Measurements from ENCODE around the gene FEM1A. TPM values are rescaled to one million over a fixed set of nuclear protein-coding genes. Genes with fewer than 3 reads are reported as not detected.
"Not testable (repeated sequence)": the region's sequence is repeated elsewhere in the genome, so short reads cannot be mapped to it uniquely, and the experiment has no call there.

The FEM1A gene
- total RNA-seq, 2 donors from 2014 or later, result 19.7 to 24.0 TPM

GRCh38 chr19:4786412-4787016 lies 5.0 kb upstream of the FEM1A start:
- not testable (repeated sequence) for ATAC-seq; H3K4me3 Mint-ChIP-seq; H3K4me1 Mint-ChIP-seq (ENCODE audit: low read depth in 2 of 2); H3K9me3 Mint-ChIP-seq; H3K27ac Mint-ChIP-seq; DNase-seq (ENCODE audit: low spot score); H3K36me3 Mint-ChIP-seq
- peaks cover 0 to 18% of the 10 kb centered on the region in 2 donors for H3K27me3 Mint-ChIP-seq

- not testable (repeated sequence) for H3K9me3 Mint-ChIP-seq; H3K27me3 Mint-ChIP-seq; H3K36me3 Mint-ChIP-seq; DNase-seq (ENCODE audit: low spot score); ATAC-seq
- peak overlapping the region in 1 of 2 donors; percentile 71 for H3K27ac Mint-ChIP-seq
- H3K4me1 Mint-ChIP-seq (ENCODE audit: low read depth in 2 of 2), result peaks cover 16 to 18% of the 10 kb centered on the region in 2 donors
- H3K4me3 Mint-ChIP-seq, result peak overlapping the region; percentile 81
Observed at GRCh38 chr19:4792019-4792865, 708 bp downstream of the FEM1A start.

GRCh38 chr19:4792866-4793195 lies 1.3 kb downstream of the FEM1A start:
- not testable (repeated sequence) for H3K27me3 Mint-ChIP-seq; H3K27ac Mint-ChIP-seq; H3K36me3 Mint-ChIP-seq; H3K9me3 Mint-ChIP-seq; DNase-seq (ENCODE audit: low spot score); ATAC-seq
- Mint-ChIP-seq H3K4me3 (peak overlapping the region; percentile 81), H3K4me1 (ENCODE audit: low read depth in 2 of 2) (peaks cover 16 to 18% of the 10 kb centered on the region in 2 donors)

- Mint-ChIP-seq H3K4me1 (ENCODE audit: low read depth in 2 of 2) (peaks cover 16 to 18% of the 10 kb centered on the region in 2 donors), H3K4me3 (peak overlapping the region; percentile 81)
- not testable (repeated sequence) for H3K36me3 Mint-ChIP-seq; H3K27me3 Mint-ChIP-seq; H3K27ac Mint-ChIP-seq; H3K9me3 Mint-ChIP-seq; ATAC-seq; DNase-seq (ENCODE audit: low spot score)
Observed at GRCh38 chr19:4793278-4793677, 1.7 kb downstream of the FEM1A start.

- no peak overlapping the region for H3K27ac Mint-ChIP-seq
- H3K9me3 Mint-ChIP-seq, result no peaks in the 10 kb centered on the region
- ATAC-seq, result no peak
- peaks cover 16 to 18% of the 10 kb centered on the region in 2 donors for H3K4me1 Mint-ChIP-seq (ENCODE audit: low read depth in 2 of 2)
- H3K4me3 Mint-ChIP-seq, result peak overlapping the region; percentile 41
- H3K27me3 Mint-ChIP-seq, result no peaks in the 10 kb centered on the region
- H3K36me3 Mint-ChIP-seq, result peaks cover 7% of the 10 kb centered on the region
- no peak for DNase-seq (ENCODE audit: low spot score)
Observed at GRCh38 chr19:4794971-4795370, 3.4 kb downstream of the FEM1A start.

- Mint-ChIP-seq H3K9me3 (no peaks in the 10 kb centered on the region), H3K36me3 (peaks cover 7% of the 10 kb centered on the region), H3K4me3 (no peak overlapping the region), H3K4me1 (ENCODE audit: low read depth in 2 of 2) (peaks cover 16 to 18% of the 10 kb centered on the region in 2 donors), H3K27ac (no peak overlapping the region), H3K27me3 (no peaks in the 10 kb centered on the region)
- ATAC-seq, result no peak
- no peak for DNase-seq (ENCODE audit: low spot score)
Observed at GRCh38 chr19:4795400-4795799, 3.9 kb downstream of the FEM1A start.

- H3K27me3 Mint-ChIP-seq, result no peaks in the 10 kb centered on the region
- H3K27ac Mint-ChIP-seq, result no peak overlapping the region
- DNase-seq (ENCODE audit: low spot score), result no peak
- no peaks in the 10 kb centered on the region for H3K9me3 Mint-ChIP-seq
- ATAC-seq, result no peak
- H3K4me1 Mint-ChIP-seq (ENCODE audit: low read depth in 2 of 2), result peaks cover 6% of the 10 kb centered on the region in 2 donors
- H3K36me3 Mint-ChIP-seq, result peaks cover 7% of the 10 kb centered on the region
- no peak overlapping the region for H3K4me3 Mint-ChIP-seq
Observed at GRCh38 chr19:4800591-4801081, 9.1 kb downstream of the FEM1A start.

- no peak for ATAC-seq
- no peaks in the 10 kb centered on the region for H3K9me3 Mint-ChIP-seq
- H3K27ac Mint-ChIP-seq, result no peak overlapping the region
- DNase-seq (ENCODE audit: low spot score), result no peak
- H3K4me1 Mint-ChIP-seq (ENCODE audit: low read depth in 2 of 2), result peaks cover 6% of the 10 kb centered on the region in 2 donors
- H3K4me3 Mint-ChIP-seq, result no peak overlapping the region
- peaks cover 7% of the 10 kb centered on the region for H3K36me3 Mint-ChIP-seq
- no peaks in the 10 kb centered on the region for H3K27me3 Mint-ChIP-seq
Observed at GRCh38 chr19:4801085-4801619, 9.6 kb downstream of the FEM1A start.

GRCh38 chr19:4802711-4803110 lies 11.2 kb downstream of the FEM1A start:
- no peak overlapping the region for H3K4me3 Mint-ChIP-seq
- ATAC-seq (no peak), DNase-seq (ENCODE audit: low spot score) (no peak)
- no peaks in the 10 kb centered on the region for H3K9me3 Mint-ChIP-seq
- no peaks in the 10 kb centered on the region for H3K27me3 Mint-ChIP-seq
- no peaks in the 10 kb centered on the region for H3K36me3 Mint-ChIP-seq
- H3K27ac Mint-ChIP-seq, result no peak overlapping the region
- H3K4me1 Mint-ChIP-seq (ENCODE audit: low read depth in 2 of 2), result no peaks in the 10 kb centered on the region

- H3K4me3 Mint-ChIP-seq, result no peak overlapping the region
- peak; percentile 73 for DNase-seq (ENCODE audit: low spot score)
- no peaks in the 10 kb centered on the region for H3K27me3 Mint-ChIP-seq
- ATAC-seq, result peak; percentile 84 to 89
- no peaks in the 10 kb centered on the region for H3K9me3 Mint-ChIP-seq
- H3K27ac Mint-ChIP-seq, result no peak overlapping the region
- H3K36me3 Mint-ChIP-seq, result no peaks in the 10 kb centered on the region
- H3K4me1 Mint-ChIP-seq (ENCODE audit: low read depth in 2 of 2), result no peaks in the 10 kb centered on the region
Observed at GRCh38 chr19:4803736-4804695, 12.5 kb downstream of the FEM1A start.

GRCh38 chr19:4805140-4805539 lies 13.6 kb downstream of the FEM1A start:
- not testable (repeated sequence) for H3K27ac Mint-ChIP-seq; H3K4me1 Mint-ChIP-seq (ENCODE audit: low read depth in 2 of 2); DNase-seq (ENCODE audit: low spot score); H3K9me3 Mint-ChIP-seq; ATAC-seq; H3K27me3 Mint-ChIP-seq; H3K4me3 Mint-ChIP-seq; H3K36me3 Mint-ChIP-seq

GRCh38 chr19:4806384-4806783 lies 14.8 kb downstream of the FEM1A start:
- DNase-seq (ENCODE audit: low spot score) (no peak), ATAC-seq (no peak)
- Mint-ChIP-seq H3K4me1 (ENCODE audit: low read depth in 2 of 2) (peaks cover 4 to 6% of the 10 kb centered on the region in 2 donors), H3K4me3 (no peak overlapping the region), H3K36me3 (no peaks in the 10 kb centered on the region), H3K27me3 (no peaks in the 10 kb centered on the region), H3K9me3 (no peaks in the 10 kb centered on the region), H3K27ac (no peak overlapping the region)

- Mint-ChIP-seq H3K27ac (no peak overlapping the region), H3K36me3 (no peaks in the 10 kb centered on the region), H3K4me1 (ENCODE audit: low read depth in 2 of 2) (peaks cover 10 to 12% of the 10 kb centered on the region in 2 donors), H3K9me3 (no peaks in the 10 kb centered on the region), H3K27me3 (no peaks in the 10 kb centered on the region), H3K4me3 (no peak overlapping the region)
- DNase-seq (ENCODE audit: low spot score) (no peak), ATAC-seq (no peak)
Observed at GRCh38 chr19:4807188-4807587, 15.7 kb downstream of the FEM1A start.

All from natural killer cell treated with Interleukin-12 subunit alpha and Interleukin-12 subunit beta and Interleukin-15 and Interleukin-18, amount 100 ng/mL, for 72 hours (primary cell).